Activated CD8-positive, alpha-beta memory T cell treated with anti-CD3 and anti-CD28 coated beads, Interleukin-2, amount 50 U/mL, for 48 hours (primary cell): ENCODE measurements around the gene NDUFB4.
"Not testable (repeated sequence)": the region's sequence is repeated elsewhere in the genome, so short reads cannot be mapped to it uniquely, and the experiment has no call there.

ENCODE experiments used
- DNase-seq: peaks from one replicate; pipeline ENCODE4 v3.0.0-alpha.2; 2020

The NDUFB4 gene

GRCh38 chr3:120572027-120572426, 24.1 kb upstream of the NDUFB4 start:
- DNase-seq: no peak

- DNase-seq: no peak
Observed at GRCh38 chr3:120587332-120587975, 8.7 kb upstream of the NDUFB4 start.

- no peak for DNase-seq
Observed at GRCh38 chr3:120595788-120596115, 384 bp upstream of the NDUFB4 start.

GRCh38 chr3:120596853-120597223, 702 bp downstream of the NDUFB4 start:
- no peak for DNase-seq

- DNase-seq: no peak
Observed at GRCh38 chr3:120597445-120598049, 1.4 kb downstream of the NDUFB4 start.

- no peak for DNase-seq
Observed at GRCh38 chr3:120599211-120599610, 3.1 kb downstream of the NDUFB4 start.

GRCh38 chr3:120601554-120601953, 5.4 kb downstream of the NDUFB4 start:
- no peak for DNase-seq

GRCh38 chr3:120602682-120603081, 6.5 kb downstream of the NDUFB4 start:
- no peak for DNase-seq

- DNase-seq: no peak
Observed at GRCh38 chr3:120604382-120604781, 8.2 kb downstream of the NDUFB4 start.

GRCh38 chr3:120604784-120605183, 8.6 kb downstream of the NDUFB4 start:
- no peak for DNase-seq

- DNase-seq: no peak
Observed at GRCh38 chr3:120608506-120608905, 12.4 kb downstream of the NDUFB4 start.

- no peak for DNase-seq
Observed at GRCh38 chr3:120614765-120615164, 18.6 kb downstream of the NDUFB4 start.

GRCh38 chr3:120615847-120616609, 19.9 kb downstream of the NDUFB4 start:
- DNase-seq: no peak

- not testable (repeated sequence) for DNase-seq
Observed at GRCh38 chr3:120616745-120617144, 20.6 kb downstream of the NDUFB4 start.

GRCh38 chr3:120622457-120622856, 26.3 kb downstream of the NDUFB4 start:
- DNase-seq: no peak

- DNase-seq: no peak
Observed at GRCh38 chr3:120622870-120623726, 27.0 kb downstream of the NDUFB4 start.

- no peak for DNase-seq
Observed at GRCh38 chr3:120623727-120624093, 27.6 kb downstream of the NDUFB4 start.

GRCh38 chr3:120625159-120625586, 29.0 kb downstream of the NDUFB4 start:
- no peak for DNase-seq

- no peak for DNase-seq
Observed at GRCh38 chr3:120634539-120634938, 38.4 kb downstream of the NDUFB4 start.

GRCh38 chr3:120636795-120637401, 40.8 kb downstream of the NDUFB4 start:
- no peak for DNase-seq

GRCh38 chr3:120637851-120638559, 41.9 kb downstream of the NDUFB4 start:
- no peak for DNase-seq

GRCh38 chr3:120638820-120639219, 42.7 kb downstream of the NDUFB4 start:
- not testable (repeated sequence) for DNase-seq
